Erythroblast (primary cell): ENCODE measurements around the gene HOATZ.

ENCODE experiments used
- GATA1 ChIP-seq: IDR thresholded peaks from 2 replicates; pipeline ENCODE4 v1.6.1; 2011; ENCODE audit warnings: low read depth, mild to moderate bottlenecking, control low read depth, low read length, moderate library complexity
- POLR2A ChIP-seq: IDR thresholded peaks from 2 replicates; pipeline ENCODE4 v1.6.1; 2011; ENCODE audit warnings: mild to moderate bottlenecking, low read length

DNA sequence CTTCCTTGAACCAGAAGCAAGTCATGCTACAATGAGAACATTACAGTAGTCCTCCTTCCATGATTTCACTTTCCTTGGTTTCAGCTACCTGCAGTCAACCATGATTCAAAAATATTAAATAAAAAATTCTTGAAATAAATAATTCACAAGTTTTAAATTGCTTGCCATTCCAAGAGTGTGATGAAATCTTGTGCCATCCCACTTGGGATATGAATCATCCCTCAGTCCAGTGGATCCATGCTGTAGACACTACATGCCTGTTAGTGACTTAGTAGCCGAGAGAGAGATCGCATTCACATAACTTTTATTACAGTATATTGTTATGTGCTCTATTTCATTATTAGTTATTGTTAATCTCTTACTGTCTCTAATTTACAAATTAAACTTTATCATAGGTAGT lies 6.0 kb downstream of the HOATZ start:
- TF ChIP-seq POLR2A (no peak), GATA1 (no peak)
